Peyer's patch (tissue), 4 donors: ENCODE measurements around the gene ZSCAN30.

Experiments
- CTCF ChIP-seq, 6 experiments: fragments of 450-650 bp in 4 of 6; fragments of 200-600 bp in 2 of 6; sonication (generic) in 1 of 6; IDR thresholded peaks; one replicate each; pipeline ENCODE4 v1.5.1; 2017 to 2019; ENCODE audit warnings: antibody characterized with exemption in 6 of 6, mild to moderate bottlenecking in 3 of 6, moderate library complexity in 1 of 6
- POLR2A ChIP-seq, 2 donors: fragments of 450-650 bp; IDR thresholded peaks; one replicate each; pipeline ENCODE4 v1.5.1; 2017; ENCODE audit warnings: antibody characterized with exemption in 2 of 2, mild to moderate bottlenecking in 2 of 2, moderate library complexity in 2 of 2

- no peak for TF ChIP-seq POLR2A (IDR thresholded peaks at IDR 0.05)
- TF ChIP-seq CTCF (IDR thresholded peaks at IDR 0.05), result no peak
These were observed 22.2 kb downstream of the ZSCAN30 start for GRCh38 chr18:35267809-35268208.
